NT2/D1 (cell line): ENCODE results near the gene TRABD2B.

Source experiments
- SUZ12 ChIP-seq: IDR thresholded peaks from 2 replicates; pipeline ENCODE4 v1.6.1; 2011; ENCODE audit not compliant: insufficient read length, insufficient read depth; ENCODE audit errors: extremely low read depth
- YY1 ChIP-seq: IDR thresholded peaks from 2 replicates; pipeline ENCODE4 v1.6.1; 2011; ENCODE audit not compliant: insufficient read length, insufficient read depth

- TF ChIP-seq YY1, result no peak
- no peak for TF ChIP-seq SUZ12
Observed at GRCh38 chr1:48000883-48001282, 3.7 kb upstream of the TRABD2B start.
